Measurements from ENCODE around the gene RPLP1. TPM values are rescaled to one million over a fixed set of nuclear protein-coding genes. Genes with fewer than 3 reads are reported as not detected.

RPLP1 gene
- total and polyA plus RNA-seq, 9 of the 15 experiments (the other 6 are each of a cell fraction or from before 2014, with no cell fraction given) = 76.3 to 3,053 (median 847) TPM

- TF ChIP-seq GTF2B (IDR thresholded peaks at IDR 0.05; ENCODE audit: extremely low read depth, insufficient read length) = peak; percentile 97
- TF ChIP-seq ZBTB40 (IDR thresholded peaks at IDR 0.05) = peak; percentile 65
- no peak for TF ChIP-seq ZBTB40 (CRISPR knock-in tag; IDR thresholded peaks at IDR 0.05)
- peak; percentile 58; the same call in 1 of the 2 replicates for TF ChIP-seq ATF7 (IDR thresholded peaks at IDR 0.05)
- TF ChIP-seq ZNF589 (CRISPR knock-in tag; IDR thresholded peaks at IDR 0.05; ENCODE audit: low read depth) = no peak
- TF ChIP-seq CCNT2 (IDR thresholded peaks at IDR 0.05; ENCODE audit: borderline replicate concordance, extremely low read depth, insufficient read length, low read depth, low read length) = peak; percentile 47
- TF ChIP-seq ARID1B (IDR thresholded peaks at IDR 0.05) = no peak
- TF ChIP-seq KAT7 (CRISPR knock-in tag; IDR thresholded peaks at IDR 0.05; ENCODE audit: borderline replicate concordance) = peak; percentile 77; the same call in 1 of the 2 replicates
- TF ChIP-seq ZBTB8A (IDR thresholded peaks at IDR 0.05; ENCODE audit: partially characterized antibody) = no peak
- no peak for TF ChIP-seq ZNF507 (tag; conservative IDR thresholded peaks at IDR 0.05)
- no peak for TF ChIP-seq CHD4 (IDR thresholded peaks at IDR 0.05; ENCODE audit: insufficient read depth, insufficient replicate concordance, low read depth, low read length, poor library complexity, severe bottlenecking)
- no peak for TF ChIP-seq ZNF780A (CRISPR knock-in tag; IDR thresholded peaks at IDR 0.05)
- no peak for TF ChIP-seq ZBTB2 (IDR thresholded peaks at IDR 0.05)
- no peak for TF ChIP-seq RAD21 (CRISPR knock-in tag; conservative IDR thresholded peaks at IDR 0.05 in 1 of 2, IDR thresholded peaks at IDR 0.05 in 1 of 2)
Observed at GRCh38 chr15:69452692-69453521, at the start of gene RPLP1 (continued).

All from K562 (cell line).